ENCODE measurements around the gene MNX1. TPM values are rescaled to one million over a fixed set of nuclear protein-coding genes. Genes with fewer than 3 reads are reported as not detected.

Gene MNX1
- total RNA-seq, 4 donors from 2014 or later: not detected

GRCh38 chr7:156975620-156976019 is 34.8 kb downstream of the MNX1 start:
- Histone ChIP-seq H3K36me3 (peaks cover 0 to 53% (median 17%) of the 10 kb centered on the region in 4 donors), H3K27me3 (no peaks in the 10 kb centered on the region), H3K4me3 (no peak overlapping the region), H3K4me1 (no peaks in the 10 kb centered on the region), H3K9me3 (peaks cover 0 to 7% (median 3%) of the 10 kb centered on the region in 4 donors), H3K27ac (replicated peaks in 1 of 4) (no peak overlapping the region)
- intact Hi-C loops (cut with DNase I): loop anchor here (10.0 kb wide), 1 partner anchor 299 kb away; no protein-coding TSS in a partner anchor
- WGBS: 95% methylated on average over 5 of the region's 5 CpGs
- no peak for TF ChIP-seq EP300 (IDR thresholded peaks at IDR 0.05)
- no peak for TF ChIP-seq CTCF (IDR thresholded peaks at IDR 0.05)
- no peak for TF ChIP-seq POLR2A (IDR thresholded peaks at IDR 0.05; ENCODE audit: low read depth)
- TF ChIP-seq POLR2AphosphoS5 (IDR thresholded peaks at IDR 0.05): no peak
- DNase-seq (ENCODE audit: extremely low spot score): no peak

- Histone ChIP-seq H3K27ac (replicated peaks in 1 of 4) (no peak overlapping the region), H3K4me3 (no peak overlapping the region), H3K36me3 (peaks cover 31 to 84% (median 64%) of the 10 kb centered on the region in 4 donors), H3K4me1 (no peaks in the 10 kb centered on the region), H3K27me3 (no peaks in the 10 kb centered on the region), H3K9me3 (no peaks in the 10 kb centered on the region)
- WGBS: 63% methylated on average over 3 of the region's 3 CpGs
- TF ChIP-seq CTCF (IDR thresholded peaks at IDR 0.05) (peak in 2 of 3 experiments; percentile 39), POLR2AphosphoS5 (IDR thresholded peaks at IDR 0.05) (no peak)
- intact Hi-C loops (cut with DNase I): loop anchor here (10.0 kb wide), 1 partner anchor 305 kb away; no protein-coding TSS in a partner anchor
- DNase-seq (ENCODE audit: extremely low spot score): no peak
Observed at GRCh38 chr7:156969972-156970420, 40.5 kb downstream of the MNX1 start.

- intact Hi-C loops (cut with DNase I): no loop called here
- H3K27me3 ChIP-seq: no peaks in the 10 kb centered on the region
- DNase-seq (ENCODE audit: extremely low spot score): no peak
- TF ChIP-seq POLR2A (IDR thresholded peaks at IDR 0.05; ENCODE audit: low read depth): no peak
- no peak for TF ChIP-seq POLR2AphosphoS5 (IDR thresholded peaks at IDR 0.05)
- TF ChIP-seq EP300 (IDR thresholded peaks at IDR 0.05): no peak
- no peak for TF ChIP-seq CTCF (IDR thresholded peaks at IDR 0.05)
- no peaks in the 10 kb centered on the region for H3K9me3 ChIP-seq
- H3K36me3 ChIP-seq: peaks cover 41 to 95% (median 82%) of the 10 kb centered on the region in 4 donors
- no peak overlapping the region for H3K27ac ChIP-seq (replicated peaks in 1 of 4)
- 95% methylated on average over 27 of the region's 27 CpGs for WGBS
- no peak overlapping the region for H3K4me3 ChIP-seq
- no peaks in the 10 kb centered on the region for H3K4me1 ChIP-seq
Observed at GRCh38 chr7:156968183-156968582, 42.3 kb downstream of the MNX1 start.

- intact Hi-C loops (cut with DNase I): no loop called here
- no peak for DNase-seq (ENCODE audit: extremely low spot score)
- Histone ChIP-seq H3K36me3 (peaks cover 59 to 96% (median 91%) of the 10 kb centered on the region in 4 donors), H3K9me3 (no peaks in the 10 kb centered on the region), H3K4me1 (no peaks in the 10 kb centered on the region), H3K27me3 (no peaks in the 10 kb centered on the region), H3K4me3 (no peak overlapping the region), H3K27ac (replicated peaks in 1 of 4) (no peak overlapping the region)
- TF ChIP-seq EP300 (IDR thresholded peaks at IDR 0.05) (no peak), POLR2AphosphoS5 (IDR thresholded peaks at IDR 0.05) (no peak), POLR2A (IDR thresholded peaks at IDR 0.05; ENCODE audit: low read depth) (no peak), CTCF (IDR thresholded peaks at IDR 0.05) (no peak)
- 90% methylated on average over 8 of the region's 8 CpGs for WGBS
Observed at GRCh38 chr7:156966387-156966786, 44.1 kb downstream of the MNX1 start.

- TF ChIP-seq POLR2A (IDR thresholded peaks at IDR 0.05; ENCODE audit: low read depth) (no peak), POLR2AphosphoS5 (IDR thresholded peaks at IDR 0.05) (no peak), EP300 (IDR thresholded peaks at IDR 0.05) (no peak), CTCF (IDR thresholded peaks at IDR 0.05) (no peak)
- Histone ChIP-seq H3K4me1 (no peaks in the 10 kb centered on the region), H3K4me3 (no peak overlapping the region), H3K36me3 (peaks cover 72 to 98% (median 94%) of the 10 kb centered on the region in 4 donors), H3K27me3 (no peaks in the 10 kb centered on the region), H3K9me3 (no peaks in the 10 kb centered on the region), H3K27ac (replicated peaks in 1 of 4) (no peak overlapping the region)
- 91% methylated on average over 11 of the region's 11 CpGs for WGBS
- no peak for DNase-seq (ENCODE audit: extremely low spot score)
- intact Hi-C loops (cut with DNase I): no loop called here
Observed at GRCh38 chr7:156964971-156965370, 45.5 kb downstream of the MNX1 start.
